ENCODE measurements around the gene VANGL2. TPM values are rescaled to one million over a fixed set of nuclear protein-coding genes. Genes with fewer than 3 reads are reported as not detected.

Gene VANGL2
- total RNA-seq, 4 donors from 2014 or later = 1.2 to 5.8 (median 3.7) TPM

DNA sequence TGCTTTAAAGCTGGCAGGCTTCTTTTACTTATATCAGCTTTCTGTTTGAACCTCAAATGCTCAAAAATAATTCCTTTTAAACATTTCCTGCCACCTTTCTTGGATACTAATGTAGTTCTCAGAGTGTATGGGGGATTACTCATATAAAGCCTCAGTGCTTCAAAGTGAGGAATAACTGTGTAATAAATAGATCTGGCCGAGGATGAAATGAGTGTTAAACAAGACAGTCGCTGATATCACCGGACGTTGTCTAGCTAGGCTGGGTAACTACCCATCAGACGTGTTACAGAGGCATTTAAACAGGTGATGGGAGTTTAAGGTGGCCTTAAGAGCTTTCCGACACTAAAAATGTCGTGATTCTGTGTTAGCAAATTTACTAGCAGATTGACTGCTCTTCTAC is 53.1 kb downstream of the VANGL2 start:
- 71% methylated on average over 7 of the region's 7 CpGs for WGBS
- H3K9me3 ChIP-seq = no peaks in the 10 kb centered on the region
- TF ChIP-seq EP300 (IDR thresholded peaks at IDR 0.05) (no peak), POLR2A (IDR thresholded peaks at IDR 0.05; ENCODE audit: low read depth) (no peak), POLR2AphosphoS5 (IDR thresholded peaks at IDR 0.05) (no peak)
- TF ChIP-seq, protein P1, sequence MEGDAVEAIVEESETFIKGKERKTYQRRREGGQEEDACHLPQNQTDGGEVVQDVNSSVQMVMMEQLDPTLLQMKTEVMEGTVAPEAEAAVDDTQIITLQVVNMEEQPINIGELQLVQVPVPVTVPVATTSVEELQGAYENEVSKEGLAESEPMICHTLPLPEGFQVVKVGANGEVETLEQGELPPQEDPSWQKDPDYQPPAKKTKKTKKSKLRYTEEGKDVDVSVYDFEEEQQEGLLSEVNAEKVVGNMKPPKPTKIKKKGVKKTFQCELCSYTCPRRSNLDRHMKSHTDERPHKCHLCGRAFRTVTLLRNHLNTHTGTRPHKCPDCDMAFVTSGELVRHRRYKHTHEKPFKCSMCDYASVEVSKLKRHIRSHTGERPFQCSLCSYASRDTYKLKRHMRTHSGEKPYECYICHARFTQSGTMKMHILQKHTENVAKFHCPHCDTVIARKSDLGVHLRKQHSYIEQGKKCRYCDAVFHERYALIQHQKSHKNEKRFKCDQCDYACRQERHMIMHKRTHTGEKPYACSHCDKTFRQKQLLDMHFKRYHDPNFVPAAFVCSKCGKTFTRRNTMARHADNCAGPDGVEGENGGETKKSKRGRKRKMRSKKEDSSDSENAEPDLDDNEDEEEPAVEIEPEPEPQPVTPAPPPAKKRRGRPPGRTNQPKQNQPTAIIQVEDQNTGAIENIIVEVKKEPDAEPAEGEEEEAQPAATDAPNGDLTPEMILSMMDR (IDR thresholded peaks at IDR 0.05) = no peak
- peaks cover 0 to 7% (median 0%) of the 10 kb centered on the region in 4 donors for H3K27me3 ChIP-seq
- H3K4me1 ChIP-seq = no peaks in the 10 kb centered on the region
- no peak for DNase-seq (ENCODE audit: extremely low spot score)
- intact Hi-C loops (cut with DNase I) = no loop called here
- no peak overlapping the region for H3K4me3 ChIP-seq
- H3K36me3 ChIP-seq = no peaks in the 10 kb centered on the region
- H3K27ac ChIP-seq (replicated peaks in 1 of 4) = no peak overlapping the region

DNA sequence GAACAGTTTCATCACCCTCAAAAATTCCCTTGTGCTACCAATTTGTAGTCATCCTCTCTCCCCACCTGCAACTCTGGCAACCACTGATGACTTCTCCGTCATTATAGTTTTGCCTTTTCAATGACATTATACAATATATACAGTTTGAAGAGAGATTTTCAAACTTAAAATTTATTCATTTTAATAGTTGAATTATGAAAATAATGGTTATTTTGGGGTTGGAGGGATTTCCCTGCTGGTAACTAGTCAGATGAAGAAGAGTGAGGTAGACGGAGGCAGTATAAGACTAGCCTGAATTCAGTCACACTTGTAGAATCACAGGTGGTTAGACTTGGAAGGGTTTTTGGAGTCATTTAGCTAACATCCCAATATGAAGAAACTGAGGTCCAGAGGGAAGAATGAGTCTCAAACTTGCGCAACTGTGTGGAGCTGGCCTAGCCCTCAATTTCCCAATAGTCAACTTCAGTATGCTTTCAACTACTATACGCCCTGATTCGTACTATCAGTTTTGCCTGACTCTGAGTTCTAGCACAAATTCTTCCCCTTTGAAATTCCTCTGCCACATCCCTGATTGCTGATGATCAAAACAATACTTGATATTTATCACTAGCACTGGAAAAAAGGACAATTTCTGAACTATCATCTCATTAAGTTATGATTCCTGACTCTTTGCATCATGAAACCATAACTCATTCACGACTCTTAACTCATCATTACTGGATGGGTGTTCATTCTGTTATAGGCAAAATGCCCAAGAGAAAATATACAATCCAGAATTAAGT is 54.2 kb downstream of the VANGL2 start:
- H3K27ac ChIP-seq (replicated peaks in 1 of 4) = no peak overlapping the region
- intact Hi-C loops (cut with DNase I) = no loop called here
- no peaks in the 10 kb centered on the region for H3K4me1 ChIP-seq
- DNase-seq (ENCODE audit: extremely low spot score) = no peak
- no peaks in the 10 kb centered on the region for H3K36me3 ChIP-seq
- no peaks in the 10 kb centered on the region for H3K9me3 ChIP-seq
- H3K27me3 ChIP-seq = peaks cover 0 to 7% (median 0%) of the 10 kb centered on the region in 4 donors
- no peak overlapping the region for H3K4me3 ChIP-seq
- TF ChIP-seq, protein P1 (IDR thresholded peaks at IDR 0.05) = no peak
- TF ChIP-seq POLR2AphosphoS5 (IDR thresholded peaks at IDR 0.05) (no peak), POLR2A (IDR thresholded peaks at IDR 0.05; ENCODE audit: low read depth) (no peak), EP300 (IDR thresholded peaks at IDR 0.05) (no peak)
- 84% methylated on average over 6 of the region's 6 CpGs for WGBS

DNA sequence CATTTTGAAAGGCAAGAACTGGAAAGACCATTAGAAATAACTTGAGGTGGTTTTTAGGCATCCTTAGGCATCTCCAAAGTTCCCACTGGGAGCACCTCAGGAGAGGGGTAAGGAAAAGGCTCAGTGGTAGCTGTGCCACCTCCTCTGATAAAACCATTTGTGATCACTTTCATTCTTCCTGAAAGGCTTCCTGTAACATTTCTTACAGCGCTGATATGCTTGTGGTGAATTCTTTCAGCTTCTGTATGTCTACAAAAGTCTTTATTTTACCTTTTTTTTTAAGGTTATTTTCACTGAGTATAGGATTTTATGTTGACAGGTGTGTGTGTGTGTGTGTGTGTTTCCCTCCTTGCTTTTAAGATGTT is 54.8 kb downstream of the VANGL2 start:
- DNase-seq (ENCODE audit: extremely low spot score) = no peak
- H3K4me1 ChIP-seq = no peaks in the 10 kb centered on the region
- no peaks in the 10 kb centered on the region for H3K9me3 ChIP-seq
- no peaks in the 10 kb centered on the region for H3K36me3 ChIP-seq
- no peak overlapping the region for H3K27ac ChIP-seq (replicated peaks in 1 of 4)
- no peak overlapping the region for H3K4me3 ChIP-seq
- intact Hi-C loops (cut with DNase I) = no loop called here
- H3K27me3 ChIP-seq = peaks cover 0 to 7% (median 0%) of the 10 kb centered on the region in 4 donors
- TF ChIP-seq, protein P1 (IDR thresholded peaks at IDR 0.05) = no peak
- TF ChIP-seq EP300 (IDR thresholded peaks at IDR 0.05) (no peak), POLR2A (IDR thresholded peaks at IDR 0.05; ENCODE audit: low read depth) (no peak), POLR2AphosphoS5 (IDR thresholded peaks at IDR 0.05) (no peak)
- WGBS = 81% methylated on average over 1 of the region's 1 CpG

DNA sequence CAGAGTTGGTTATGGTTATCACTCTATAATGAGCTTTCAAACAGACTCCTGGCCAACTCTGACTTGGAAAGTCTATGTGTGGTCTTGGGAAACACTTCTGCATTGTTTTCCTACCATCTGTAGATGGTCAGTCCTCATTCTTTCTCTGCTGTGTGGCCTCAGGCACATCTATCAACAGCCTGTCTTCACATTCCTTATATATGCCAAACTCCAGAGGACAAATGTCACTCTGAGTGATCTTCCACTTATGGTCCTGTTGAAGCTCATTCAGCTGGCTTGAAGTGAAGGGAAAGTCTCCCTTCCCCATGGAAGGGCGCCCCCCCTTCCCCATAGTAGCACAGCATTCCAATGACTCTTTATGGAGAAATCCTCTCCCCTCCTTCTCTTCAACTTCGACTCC is 58.7 kb downstream of the VANGL2 start:
- H3K4me1 ChIP-seq = no peaks in the 10 kb centered on the region
- DNase-seq (ENCODE audit: extremely low spot score) = no peak
- WGBS = 57% methylated on average over 2 of the region's 2 CpGs
- H3K27me3 ChIP-seq = no peaks in the 10 kb centered on the region
- no peak overlapping the region for H3K4me3 ChIP-seq
- no peaks in the 10 kb centered on the region for H3K36me3 ChIP-seq
- no peak for TF ChIP-seq EP300 (IDR thresholded peaks at IDR 0.05)
- no peak for TF ChIP-seq POLR2A (IDR thresholded peaks at IDR 0.05; ENCODE audit: low read depth)
- TF ChIP-seq, protein P1 (IDR thresholded peaks at IDR 0.05) = no peak
- TF ChIP-seq POLR2AphosphoS5 (IDR thresholded peaks at IDR 0.05) = no peak
- no peaks in the 10 kb centered on the region for H3K9me3 ChIP-seq
- no peak overlapping the region for H3K27ac ChIP-seq (replicated peaks in 1 of 4)
- intact Hi-C loops (cut with DNase I) = no loop called here

DNA sequence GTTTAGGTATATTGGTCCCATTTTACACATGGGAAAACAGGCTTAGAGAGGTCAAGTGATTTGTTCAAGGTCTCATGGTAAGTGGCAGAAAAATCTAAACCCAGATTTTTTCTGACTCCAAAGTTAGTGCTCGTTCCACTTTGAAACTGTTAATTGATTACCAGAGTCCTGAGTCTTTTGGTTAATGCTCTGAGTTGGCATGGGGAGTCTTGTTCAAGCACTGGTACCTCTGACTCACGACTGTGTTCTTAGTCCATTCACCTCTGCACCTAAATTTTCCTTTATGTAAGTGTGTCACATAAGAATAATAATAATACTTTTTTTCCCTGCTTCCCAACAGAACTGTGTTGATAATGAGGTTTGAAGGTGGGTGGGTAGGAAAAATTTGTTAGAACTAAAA is 59.3 kb downstream of the VANGL2 start:
- no peak overlapping the region for H3K27ac ChIP-seq (replicated peaks in 1 of 4)
- H3K36me3 ChIP-seq = no peaks in the 10 kb centered on the region
- TF ChIP-seq, protein P1 (IDR thresholded peaks at IDR 0.05) = no peak
- no peak for TF ChIP-seq POLR2AphosphoS5 (IDR thresholded peaks at IDR 0.05)
- TF ChIP-seq POLR2A (IDR thresholded peaks at IDR 0.05; ENCODE audit: low read depth) = no peak
- TF ChIP-seq EP300 (IDR thresholded peaks at IDR 0.05) = no peak
- 80% methylated on average over 2 of the region's 2 CpGs for WGBS
- DNase-seq (ENCODE audit: extremely low spot score) = no peak
- no peak overlapping the region for H3K4me3 ChIP-seq
- intact Hi-C loops (cut with DNase I) = no loop called here
- no peaks in the 10 kb centered on the region for H3K9me3 ChIP-seq
- no peaks in the 10 kb centered on the region for H3K4me1 ChIP-seq
- H3K27me3 ChIP-seq = no peaks in the 10 kb centered on the region
